GM21390 (cell line): Measurements from ENCODE around the gene PACS2.

Experiments
- ATAC-seq: cut with Tn5 transposase; IDR thresholded peaks from one replicate; pipeline ENCODE4 v1.9.1; 2021; ENCODE audit not compliant: unreplicated experiment

PACS2 gene

DNA sequence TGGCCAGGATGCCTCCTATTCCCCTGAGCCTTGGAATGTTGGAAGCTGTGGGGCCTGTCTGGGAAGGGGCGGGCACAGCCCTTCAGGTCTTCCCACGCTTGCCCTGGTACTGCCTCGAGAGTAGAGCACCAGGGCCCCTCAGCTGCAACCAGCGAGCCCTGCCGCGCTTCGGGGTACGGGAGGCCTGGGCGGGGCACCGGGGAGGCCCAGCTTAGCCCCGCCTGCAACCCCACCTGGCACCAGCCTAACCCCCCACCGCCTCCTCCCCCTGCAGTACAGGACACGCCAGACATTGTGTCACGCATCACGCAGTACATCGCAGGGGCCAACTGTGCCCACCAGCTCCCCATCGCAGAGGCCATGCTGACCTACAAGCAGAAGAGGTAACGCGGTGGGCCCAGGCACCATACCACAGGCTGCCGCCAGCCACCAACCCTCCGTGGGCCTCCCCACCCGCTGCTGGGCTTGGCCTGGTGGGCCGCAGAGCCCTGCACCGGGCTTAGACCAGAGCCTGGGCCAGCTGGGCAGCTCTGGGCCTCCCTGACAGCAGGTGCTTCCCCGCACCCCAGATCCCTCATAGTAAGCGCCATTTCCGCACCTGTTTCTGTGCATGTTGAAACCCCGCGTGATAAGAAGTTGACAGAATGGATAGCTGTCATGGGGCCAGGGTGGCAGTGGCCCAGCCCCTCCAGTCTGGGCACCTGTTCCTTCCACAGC is 70.2 kb downstream of the PACS2 start:
- ATAC-seq, result no peak

- no peak for ATAC-seq
Measured at GRCh38 chr14:105385322-105385637, 70.7 kb downstream of the PACS2 start.

DNA sequence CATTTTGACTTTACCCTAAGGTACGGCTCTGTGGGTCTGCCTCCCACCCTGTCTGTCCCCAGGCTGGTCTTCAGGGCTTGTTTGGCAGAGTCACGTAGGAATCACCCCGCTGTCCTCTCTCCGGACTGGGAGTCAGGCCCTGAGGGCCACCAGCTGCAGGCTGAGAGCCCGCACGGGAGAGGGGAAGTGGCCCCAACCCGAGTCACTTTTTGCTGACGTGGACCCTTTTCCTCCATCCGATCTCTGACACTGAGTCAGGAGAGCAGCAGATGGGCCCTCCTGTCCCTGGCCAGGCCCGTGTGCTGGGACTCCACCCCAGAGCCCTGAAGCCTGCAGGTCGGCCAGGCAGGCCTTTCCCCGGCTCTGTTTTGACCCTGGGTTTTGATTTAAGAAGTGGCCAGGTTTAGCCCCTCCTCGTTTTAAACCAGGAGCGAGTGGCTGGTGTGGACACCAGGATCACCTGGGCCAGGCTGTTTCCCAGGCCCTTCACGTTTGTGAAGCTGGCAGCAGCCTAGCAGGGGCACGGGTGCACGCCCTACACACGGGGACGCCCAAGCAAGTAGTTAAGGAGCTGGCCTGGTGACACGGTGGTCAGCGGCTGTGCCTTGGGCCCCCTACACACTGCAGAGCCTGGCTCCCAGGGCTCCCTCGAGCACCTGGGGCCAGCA is 71.3 kb downstream of the PACS2 start:
- no peak for ATAC-seq

DNA sequence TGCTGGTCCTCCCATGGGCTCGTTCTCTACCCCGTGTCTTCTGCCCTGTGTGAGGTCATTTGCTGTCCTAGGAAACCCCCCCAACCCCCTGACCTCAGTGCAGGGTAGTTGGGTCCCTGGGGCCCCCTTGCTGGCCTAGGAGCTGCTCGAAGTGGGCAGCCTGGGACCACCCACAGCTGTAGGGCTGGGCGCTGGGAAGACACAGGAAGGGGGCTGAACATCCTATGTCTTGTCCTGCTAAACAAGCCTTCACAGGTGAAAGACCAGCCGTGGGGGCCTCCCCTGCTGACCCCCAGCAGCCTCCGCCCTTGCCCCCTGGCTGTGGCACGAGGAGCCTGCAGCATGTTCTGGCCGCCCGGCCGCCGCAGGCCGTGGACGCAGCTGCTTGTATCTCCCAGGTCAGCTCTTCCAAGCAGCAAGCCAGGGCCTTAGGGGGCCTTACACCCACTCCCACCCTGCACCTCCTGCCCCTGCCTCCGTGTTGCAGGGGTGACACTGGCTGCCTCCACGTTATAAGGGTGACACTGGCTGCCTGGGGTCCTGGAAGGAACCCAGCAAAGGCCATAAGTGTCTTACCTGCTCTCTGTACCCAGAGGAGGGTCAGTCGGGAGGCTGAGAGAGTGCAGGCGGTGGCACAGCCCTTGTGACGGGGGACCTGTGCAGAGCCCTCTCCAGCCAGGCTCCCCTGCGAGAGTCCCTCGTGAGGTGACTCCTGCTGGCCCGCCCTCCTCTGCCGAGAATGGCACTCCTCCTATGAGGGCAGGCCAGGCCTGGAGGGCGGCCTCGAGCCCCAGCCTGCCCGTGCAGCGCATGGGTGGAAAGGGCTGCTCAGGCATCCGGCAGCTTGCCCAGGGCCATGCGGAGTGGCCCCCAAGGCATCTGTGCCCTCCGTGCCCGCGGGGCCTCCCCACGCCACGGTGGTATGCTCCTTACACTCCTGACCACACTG is 72.3 kb downstream of the PACS2 start:
- no peak for ATAC-seq

- no peak for ATAC-seq
Measured at GRCh38 chr14:105387530-105387922, 73.0 kb downstream of the PACS2 start.

GRCh38 chr14:105388110-105388951 is 73.8 kb downstream of the PACS2 start:
- ATAC-seq, result no peak

GRCh38 chr14:105388976-105389375 is 74.4 kb downstream of the PACS2 start:
- ATAC-seq, result no peak

GRCh38 chr14:105389534-105389933 is 75.0 kb downstream of the PACS2 start:
- no peak for ATAC-seq

DNA sequence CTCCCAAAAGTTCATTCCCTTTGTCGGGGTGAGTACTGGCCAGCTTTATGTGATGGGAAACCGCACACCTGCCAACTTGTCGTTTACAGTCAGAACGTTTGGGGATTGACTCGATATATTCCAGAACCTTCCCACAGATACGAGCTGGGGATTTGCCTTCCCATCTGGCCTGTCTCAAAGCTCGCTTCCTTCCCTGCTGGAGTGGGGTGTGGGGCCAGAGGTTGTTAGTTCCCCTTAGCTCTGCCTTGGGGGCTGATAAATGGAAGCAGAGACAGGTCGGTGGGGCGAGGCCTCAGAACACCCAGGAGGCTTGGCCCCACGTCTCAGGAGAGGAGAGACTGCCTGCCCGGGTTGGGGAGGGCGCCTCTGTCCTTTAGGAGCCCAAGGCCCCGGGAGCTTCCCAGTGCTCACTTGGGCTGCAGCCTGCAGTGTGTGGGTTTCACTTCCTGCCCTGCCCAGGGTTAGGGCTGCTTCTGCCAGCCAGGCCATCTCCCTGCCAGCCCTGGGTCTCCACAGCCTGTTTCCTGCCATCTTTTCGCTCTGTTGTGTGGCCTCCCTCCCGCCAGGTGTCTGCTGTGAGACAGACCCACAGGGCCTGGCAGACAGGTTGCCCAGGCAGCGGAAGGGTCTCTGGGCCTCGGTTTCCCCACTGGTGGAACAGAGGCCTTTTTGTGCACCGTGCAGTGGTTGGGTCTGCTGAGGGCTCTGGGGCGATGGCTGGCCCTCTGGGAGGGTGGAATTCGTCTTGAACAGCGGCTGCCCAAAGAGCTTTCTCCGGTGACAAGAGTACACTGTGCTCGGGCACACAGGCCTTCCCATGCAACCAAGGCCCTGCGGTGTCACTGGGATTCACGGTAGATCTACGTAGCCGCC is 75.7 kb downstream of the PACS2 start:
- ATAC-seq, result no peak

- no peak for ATAC-seq
Measured at GRCh38 chr14:105390849-105391500, 76.4 kb downstream of the PACS2 start.

- no peak for ATAC-seq
Measured at GRCh38 chr14:105391541-105391940, 77.0 kb downstream of the PACS2 start.

DNA sequence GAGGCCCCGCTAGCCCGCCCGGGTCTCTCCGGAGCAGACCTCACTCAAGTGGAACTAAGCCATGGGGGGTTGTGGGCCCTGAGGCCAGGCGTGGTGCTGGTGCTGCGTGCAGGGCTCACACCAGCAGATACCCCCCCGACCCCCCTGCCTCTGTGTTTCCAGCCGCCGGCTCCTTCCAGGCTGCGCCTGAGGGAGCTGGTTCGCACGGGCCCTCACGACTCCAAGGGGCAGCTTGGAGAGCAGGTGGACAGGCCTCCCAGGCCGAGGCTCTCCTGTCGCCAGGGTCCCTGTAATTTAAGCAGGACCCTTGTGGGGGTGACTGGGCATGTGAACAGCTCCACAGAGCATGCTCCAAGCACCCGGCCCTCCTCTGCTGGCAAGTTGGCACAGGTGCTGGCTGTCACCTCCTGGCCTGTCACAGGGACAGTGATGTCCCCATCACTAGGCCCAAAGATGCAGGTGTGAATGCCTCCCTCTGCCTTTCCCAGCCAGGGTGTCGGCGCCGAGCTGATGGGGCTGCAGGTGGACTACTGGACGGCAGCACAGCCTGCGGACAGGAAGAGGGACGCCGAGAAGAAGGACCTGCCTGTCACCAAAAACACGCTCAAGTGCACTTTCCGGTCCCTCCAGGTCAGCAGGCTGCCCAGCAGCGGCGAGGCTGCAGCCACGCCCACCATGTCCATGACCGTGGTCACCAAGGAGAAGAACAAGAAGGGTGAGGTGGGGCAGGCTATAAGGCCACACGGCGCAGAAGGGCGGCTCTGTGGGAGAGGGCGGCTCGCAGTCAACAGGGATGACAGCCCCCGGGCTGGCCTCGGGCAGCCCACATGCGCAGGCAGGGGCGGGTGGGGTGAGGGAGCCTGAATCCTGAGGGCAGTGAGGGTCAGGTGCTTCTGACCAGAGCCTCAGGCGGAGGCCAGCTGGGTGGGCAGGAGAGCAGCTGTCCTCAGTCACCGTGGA is 77.9 kb downstream of the PACS2 start:
- ATAC-seq, result no peak

GRCh38 chr14:105393151-105393550 is 78.6 kb downstream of the PACS2 start:
- no peak for ATAC-seq

- no peak for ATAC-seq
Measured at GRCh38 chr14:105394714-105395537, 80.4 kb downstream of the PACS2 start.

- ATAC-seq, result no peak
Measured at GRCh38 chr14:105395538-105395854, 80.9 kb downstream of the PACS2 start.

DNA sequence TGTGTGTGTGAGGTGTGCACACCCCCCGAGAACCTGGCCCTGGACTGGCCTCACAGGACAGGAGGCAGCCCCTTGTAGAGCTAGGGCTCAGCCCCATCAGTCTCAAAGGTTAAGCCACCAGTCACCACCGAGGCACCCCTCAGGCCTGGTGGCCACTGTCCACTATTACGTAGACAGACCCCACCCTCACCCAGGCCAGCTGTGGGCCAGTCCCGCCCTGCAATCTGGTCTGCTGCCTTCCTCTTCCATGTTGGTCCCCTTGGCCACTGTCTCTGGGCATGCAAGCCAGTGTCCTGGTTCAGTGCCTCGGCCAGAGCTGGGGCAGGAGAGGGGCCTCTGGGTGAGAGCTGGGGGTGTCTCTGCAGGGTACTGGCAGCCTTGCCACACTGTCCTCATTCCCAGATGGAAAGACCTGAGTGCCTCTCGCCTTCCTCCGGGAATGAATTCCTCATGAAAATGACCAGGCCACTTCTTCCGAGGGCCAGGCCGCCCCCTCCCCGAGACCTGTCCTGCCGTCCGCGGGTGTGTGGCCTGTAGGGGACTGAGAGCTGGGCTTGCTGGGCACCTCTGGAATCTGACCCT is 82.9 kb downstream of the PACS2 start:
- ATAC-seq, result no peak

- ATAC-seq, result peak; percentile 74
Measured at GRCh38 chr14:105398044-105398725, 83.6 kb downstream of the PACS2 start, which contains the start of gene TEX22. Gene TEX22, plus strand, starts transcription at chr14:105398538. Its CDS starts 803 bp downstream, at chr14:105399341.
